DND-41 (cell line): ENCODE data around the gene KRTAP8-1.

Source experiments
- EZH2 ChIP-seq: IDR thresholded peaks from 3 replicates; pipeline ENCODE4 v1.6.1; 2012; ENCODE audit warnings: borderline replicate concordance, low read depth, mild to moderate bottlenecking, moderate library complexity, low read length, inconsistent platforms; ENCODE audit not compliant: severe bottlenecking
- TF ChIP-seq, protein P1 (sequence below): IDR thresholded peaks from 2 replicates; pipeline ENCODE4 v1.5.1; 2012; ENCODE audit warnings: borderline replicate concordance, low read length, moderate library complexity, mild to moderate bottlenecking; ENCODE audit not compliant: poor library complexity, severe bottlenecking; ENCODE audit errors: extremely low read depth

DNA sequence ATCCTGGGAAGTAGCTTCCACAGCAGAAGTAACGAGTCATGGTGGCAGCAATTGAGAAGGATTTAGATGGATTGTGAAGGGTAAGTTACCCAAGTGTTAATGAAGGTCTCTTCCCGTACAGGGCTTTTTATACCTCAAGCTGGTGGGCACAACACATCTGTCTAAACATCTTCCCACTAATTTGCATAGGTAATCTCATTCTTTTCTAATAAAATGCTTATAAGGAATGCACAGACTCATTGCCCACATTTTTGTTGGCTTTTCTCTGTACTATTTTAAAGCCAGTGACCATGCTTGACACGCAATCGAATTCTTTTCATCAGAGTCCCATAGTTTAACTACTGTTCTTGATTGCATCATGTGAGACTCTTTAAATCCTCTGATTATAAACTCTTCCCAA, 16.6 kb upstream of the KRTAP8-1 start, which contains the start of gene KRTAP7-1:
- TF ChIP-seq, protein P1, sequence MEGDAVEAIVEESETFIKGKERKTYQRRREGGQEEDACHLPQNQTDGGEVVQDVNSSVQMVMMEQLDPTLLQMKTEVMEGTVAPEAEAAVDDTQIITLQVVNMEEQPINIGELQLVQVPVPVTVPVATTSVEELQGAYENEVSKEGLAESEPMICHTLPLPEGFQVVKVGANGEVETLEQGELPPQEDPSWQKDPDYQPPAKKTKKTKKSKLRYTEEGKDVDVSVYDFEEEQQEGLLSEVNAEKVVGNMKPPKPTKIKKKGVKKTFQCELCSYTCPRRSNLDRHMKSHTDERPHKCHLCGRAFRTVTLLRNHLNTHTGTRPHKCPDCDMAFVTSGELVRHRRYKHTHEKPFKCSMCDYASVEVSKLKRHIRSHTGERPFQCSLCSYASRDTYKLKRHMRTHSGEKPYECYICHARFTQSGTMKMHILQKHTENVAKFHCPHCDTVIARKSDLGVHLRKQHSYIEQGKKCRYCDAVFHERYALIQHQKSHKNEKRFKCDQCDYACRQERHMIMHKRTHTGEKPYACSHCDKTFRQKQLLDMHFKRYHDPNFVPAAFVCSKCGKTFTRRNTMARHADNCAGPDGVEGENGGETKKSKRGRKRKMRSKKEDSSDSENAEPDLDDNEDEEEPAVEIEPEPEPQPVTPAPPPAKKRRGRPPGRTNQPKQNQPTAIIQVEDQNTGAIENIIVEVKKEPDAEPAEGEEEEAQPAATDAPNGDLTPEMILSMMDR = no peak
- TF ChIP-seq EZH2 = no peak
